Kidney (tissue), 14 donors: ENCODE data around the gene CD248. TPM values are rescaled to one million over a fixed set of nuclear protein-coding genes. Genes with fewer than 3 reads are reported as not detected.
A peak's percentile ranks its signal among the peaks of the same experiment; 100 is the strongest.
"Not testable (repeated sequence)": the region's sequence is repeated elsewhere in the genome, so short reads cannot be mapped to it uniquely, and the experiment has no call there.

Experiments
- DNase-seq, 5 donors: peaks; one replicate each; pipeline ENCODE4 v3.0.0-alpha.2; 2013 to 2020
- FAIRE-seq: peaks from 2 replicates; lab custom pipeline; 2012; peaks lifted over from hg19 to GRCh38; lab: Jason Lieb, UNC
- H3K27ac ChIP-seq, 2 donors: one replicate each; pipeline ENCODE4 v1.7.0; 2013; ENCODE audit warnings: low read depth in 2 of 2, low read length in 2 of 2, inconsistent platforms in 1 of 2
- H3K27me3 ChIP-seq: one replicate; pipeline ENCODE4 v1.7.1; 2013; ENCODE audit warnings: low read length, inconsistent platforms; ENCODE audit not compliant: control insufficient read depth, insufficient read depth
- H3K36me3 ChIP-seq, 3 donors: one replicate each; pipeline versions ENCODE4 v1.7.0 to v1.7.1; 2013; ENCODE audit warnings: low read length in 3 of 3, control low read depth in 1 of 3, inconsistent platforms in 1 of 3; ENCODE audit not compliant: insufficient read depth in 3 of 3, control insufficient read depth in 2 of 3
- H3K4me1 ChIP-seq, 3 donors: one replicate each; pipeline versions ENCODE4 v1.7.0 to v1.7.1; 2013; ENCODE audit warnings: low read length in 3 of 3, inconsistent platforms in 1 of 3, low read depth in 1 of 3; ENCODE audit not compliant: control insufficient read depth in 2 of 3, insufficient read depth in 2 of 3
- H3K4me3 ChIP-seq, 3 donors: one replicate each; pipeline versions ENCODE4 v1.7.0 to v1.8.1; 2013; ENCODE audit warnings: low read length in 3 of 3, control low read depth in 1 of 3, inconsistent platforms in 1 of 3
- H3K9ac ChIP-seq, 3 donors: one replicate each; pipeline versions ENCODE4 v1.7.0 to v1.7.1; 2013; ENCODE audit warnings: low read length in 3 of 3, control low read depth in 1 of 3, inconsistent platforms in 1 of 3
- H3K9me3 ChIP-seq, 3 donors: one replicate each; pipeline versions ENCODE4 v1.7.0 to v1.7.1; 2013; ENCODE audit warnings: low read length in 3 of 3, control low read depth in 1 of 3, inconsistent platforms in 1 of 3; ENCODE audit not compliant: control insufficient read depth in 2 of 3, insufficient read depth in 1 of 3
- CTCF ChIP-seq: IDR thresholded peaks from 3 replicates; pipeline ENCODE4 v1.5.1; 2012; ENCODE audit warnings: mild to moderate bottlenecking, moderate library complexity, borderline replicate concordance; ENCODE audit not compliant: insufficient read depth; ENCODE audit errors: extremely low read depth
- intact Hi-C: fragments of 100-400 bp; cut with DNase I; formaldehyde crosslinking; loops from one replicate; pipeline ENCODE4 v1.11.1; 2022
- polyA plus RNA-seq: library from polyadenylated mRNA; stranded (reverse); fragments of 350-450 nt; fragmentation: Illumina TruSeq; extraction: RNeasy Lipid Tissue Mini Kit (QIAGEN cat#74804); gene quantifications from one replicate; pipeline ENCODE4 v1.2.3, GENCODE V29; 2014; ENCODE audit warnings: low read depth, low replicate concordance; ENCODE audit not compliant: insufficient read depth
- total RNA-seq: library from RNA; stranded (reverse); fragmentation: NEBNext Ultra II Directional; extraction: Animal tissue kit (Norgen Biotek cat#: 25700); gene quantifications from one replicate; pipeline ENCODE4 v1.2.1, GENCODE V29; 2021
- donor health status: control.
- donor health status: control.
- donor health status: control.
- donor health status: control.
- donor health status: control.
- donor health status: DM: yes; HTN: yes; CAD: no.
- donor health status: Normal renal cell carcinoma (clear cell type).

CD248 gene
- total and polyA plus RNA-seq, 2 donors from 2014 or later: 14.8 to 22.9 TPM

- H3K4me1 ChIP-seq: peaks cover 0 to 17% (median 11%) of the 10 kb centered on the region in 3 donors
- TF ChIP-seq CTCF: no peak
- DNase-seq (no peak), FAIRE-seq (no peak)
- intact Hi-C loops: no loop called here
- H3K4me3 ChIP-seq: no peak overlapping the region
- no peaks in the 10 kb centered on the region for H3K36me3 ChIP-seq
- H3K27me3 ChIP-seq: no peaks in the 10 kb centered on the region
- H3K9me3 ChIP-seq: no peaks in the 10 kb centered on the region
- no peak overlapping the region for H3K27ac ChIP-seq
- no peak overlapping the region for H3K9ac ChIP-seq
These were observed 7.8 kb upstream of the CD248 start for GRCh38 chr11:66324664-66325063.

- no peaks in the 10 kb centered on the region for H3K36me3 ChIP-seq
- intact Hi-C loops: no loop called here
- TF ChIP-seq CTCF: no peak
- H3K9me3 ChIP-seq: no peaks in the 10 kb centered on the region
- H3K27ac ChIP-seq: no peak overlapping the region
- H3K27me3 ChIP-seq: no peaks in the 10 kb centered on the region
- peaks cover 0 to 19% (median 10%) of the 10 kb centered on the region in 3 donors for H3K4me1 ChIP-seq
- H3K9ac ChIP-seq: no peak overlapping the region
- H3K4me3 ChIP-seq: no peak overlapping the region
- DNase-seq (no peak), FAIRE-seq (no peak)
These were observed 6.8 kb upstream of the CD248 start for GRCh38 chr11:66323684-66324083.

GRCh38 chr11:66322732-66323427 lies 6.0 kb upstream of the CD248 start:
- intact Hi-C loops: no loop called here
- Histone ChIP-seq H3K36me3 (no peaks in the 10 kb centered on the region), H3K4me1 (peaks cover 2 to 16% (median 3%) of the 10 kb centered on the region in 3 donors), H3K9me3 (no peaks in the 10 kb centered on the region), H3K27me3 (no peaks in the 10 kb centered on the region), H3K9ac (no peak overlapping the region), H3K4me3 (no peak overlapping the region), H3K27ac (no peak overlapping the region)
- TF ChIP-seq CTCF: no peak
- DNase-seq: peak in 1 of 5 donors; percentile 89
- FAIRE-seq: no peak

- no peak for TF ChIP-seq CTCF
- H3K9ac ChIP-seq: no peak overlapping the region
- H3K27me3 ChIP-seq: no peaks in the 10 kb centered on the region
- no peaks in the 10 kb centered on the region for H3K9me3 ChIP-seq
- H3K36me3 ChIP-seq: no peaks in the 10 kb centered on the region
- FAIRE-seq: no peak
- no peak for DNase-seq
- H3K4me3 ChIP-seq: no peak overlapping the region
- peaks cover 0 to 14% (median 3%) of the 10 kb centered on the region in 3 donors for H3K4me1 ChIP-seq
- intact Hi-C loops: no loop called here
- H3K27ac ChIP-seq: no peak overlapping the region
These were observed 4.8 kb upstream of the CD248 start for GRCh38 chr11:66321606-66322005.

GRCh38 chr11:66320748-66321147 lies 3.9 kb upstream of the CD248 start:
- DNase-seq, H3K27me3 ChIP-seq, H3K27ac ChIP-seq, H3K9me3 ChIP-seq, H3K36me3 ChIP-seq, H3K4me3 ChIP-seq, H3K9ac ChIP-seq, intact Hi-C loops, FAIRE-seq: not testable (repeated sequence)
- H3K4me1 ChIP-seq: peaks cover 0 to 13% (median 3%) of the 10 kb centered on the region in 3 donors
